HEK293T (cell line): ENCODE data around the gene STON1.

Experiments
- ARNT ChIP-seq: fragments of 450-650 bp; IDR thresholded peaks from 2 replicates; pipeline ENCODE4 v1.6.1; 2017; ENCODE audit warnings: mild to moderate bottlenecking
- BHLHE40 ChIP-seq: fragments of 450-650 bp; IDR thresholded peaks from 2 replicates; pipeline ENCODE4 v1.6.1; 2016; ENCODE audit warnings: mild to moderate bottlenecking, moderate library complexity, borderline replicate concordance
- CTBP1 ChIP-seq: fragments of 450-650 bp; IDR thresholded peaks from 2 replicates; pipeline ENCODE4 v1.6.1; 2016; ENCODE audit warnings: borderline replicate concordance
- ELF4 ChIP-seq: fragments of 450-650 bp; IDR thresholded peaks from 2 replicates; pipeline ENCODE4 v1.6.1; 2017; ENCODE audit warnings: antibody characterized with exemption
- FOXA1 ChIP-seq: fragments of 450-650 bp; IDR thresholded peaks from 2 replicates; pipeline ENCODE4 v1.6.1; 2016; ENCODE audit warnings: mild to moderate bottlenecking
- FOXK2 ChIP-seq: fragments of 450-650 bp; IDR thresholded peaks from 2 replicates; pipeline ENCODE4 v1.6.1; 2016; ENCODE audit warnings: mild to moderate bottlenecking
- FOXM1 ChIP-seq: fragments of 450-650 bp; IDR thresholded peaks from 2 replicates; pipeline ENCODE4 v1.6.1; 2017; ENCODE audit warnings: mild to moderate bottlenecking, borderline replicate concordance
- L3MBTL2 ChIP-seq: fragments of 450-650 bp; conservative IDR thresholded peaks from 2 replicates; pipeline ENCODE4 v1.6.1; 2016; ENCODE audit warnings: mild to moderate bottlenecking
- LEF1 ChIP-seq: fragments of 450-650 bp; IDR thresholded peaks from 2 replicates; pipeline ENCODE4 v1.6.1; 2017; ENCODE audit warnings: mild to moderate bottlenecking, borderline replicate concordance
- NFRKB ChIP-seq: fragments of 450-650 bp; IDR thresholded peaks from 2 replicates; pipeline ENCODE4 v1.6.1; 2016; ENCODE audit warnings: mild to moderate bottlenecking, moderate library complexity
- PKNOX1 ChIP-seq: fragments of 450-650 bp; IDR thresholded peaks from 2 replicates; pipeline ENCODE4 v1.6.1; 2016
- SP1 ChIP-seq: fragments of 450-650 bp; IDR thresholded peaks from 2 replicates; pipeline ENCODE4 v1.6.1; 2017
- SUZ12 ChIP-seq: fragments of 450-650 bp; IDR thresholded peaks from 2 replicates; pipeline ENCODE4 v1.6.1; 2016; ENCODE audit warnings: mild to moderate bottlenecking
- TARDBP ChIP-seq: fragments of 450-650 bp; IDR thresholded peaks from 2 replicates; pipeline ENCODE4 v1.6.1; 2016

DNA sequence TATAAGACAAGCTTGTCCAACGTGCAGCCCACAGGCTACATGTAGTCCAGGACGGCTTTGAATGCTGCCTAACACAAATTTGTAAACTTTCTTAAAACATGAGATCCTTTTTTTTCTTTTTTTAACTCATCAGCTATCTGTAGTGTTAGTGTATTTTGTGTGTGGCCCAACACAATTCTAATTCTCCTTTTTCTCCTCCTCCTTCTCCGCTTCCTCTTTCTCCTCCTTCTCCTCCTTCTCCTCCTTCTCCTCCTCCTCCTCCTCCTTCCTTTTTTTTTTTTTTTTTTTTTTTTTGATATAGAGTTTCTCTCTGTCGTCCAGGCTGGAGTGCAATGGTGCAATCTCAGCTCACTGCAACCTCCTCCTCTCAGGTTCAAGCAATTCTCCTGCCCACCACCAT lies 48.4 kb downstream of the STON1 start:
- TF ChIP-seq L3MBTL2 (no peak), FOXA1 (no peak), TARDBP (no peak), FOXK2 (no peak), ARNT (no peak), BHLHE40 (no peak), NFRKB (no peak), CTBP1 (no peak), FOXM1 (no peak), SUZ12 (no peak), ELF4 (no peak), PKNOX1 (no peak), LEF1 (no peak), SP1 (no peak)
